HepG2 (cell line): Measurements from ENCODE around the gene ALOX5. TPM values are rescaled to one million over a fixed set of nuclear protein-coding genes. Genes with fewer than 3 reads are reported as not detected.

Experiments used
- ATAC-seq: fragments of 200-7000 bp; cut with Tn5 transposase; 3 replicates; pipeline ENCODE4 v1.9.1; 2020; ENCODE audit warnings: mild to moderate bottlenecking, moderate library complexity
- BruUV-seq: library from RNA; stranded (reverse); fragments of 400-500 nt; replicated peaks from 2 replicates; lab custom pipeline; 2021; lab: Mats Ljungman, UMichigan
- CTCF ChIA-PET: fragments of 300-600 bp; formaldehyde crosslinking; extraction: SDS; loops from one replicate; lab custom pipeline; 2021; ENCODE audit warnings: low total read pairs, inconsistent platforms, low intra/inter-chr PET ratio; lab: Yijun Ruan, JAX
- POLR2A ChIA-PET: fragments of 350-600 bp; sonication (Branson Sonifier 250); formaldehyde crosslinking; loops from one replicate; lab custom pipeline; 2020; ENCODE audit warnings: antibody characterized with exemption, inconsistent platforms; lab: Yijun Ruan, JAX
- DNase-seq: peaks from one replicate; pipeline ENCODE4 v3.0.0-alpha.2; 2015; ENCODE audit warnings: low spot score
- FAIRE-seq: peaks from 3 replicates; lab custom pipeline; 2011; peaks lifted over from hg19 to GRCh38; lab: Jason Lieb, UNC
- H2AFZ ChIP-seq: one replicate; pipeline ENCODE4 v1.6.1; 2011; ENCODE audit warnings: low read length, inconsistent platforms
- H3K27ac ChIP-seq: fragments of 300-600 bp; 3 replicates; pipeline ENCODE4 v1.8.0; 2011; ENCODE audit warnings: mixed run types, mild to moderate bottlenecking, mixed read lengths, low read length, inconsistent platforms; ENCODE audit not compliant: insufficient read depth; ENCODE audit errors: extremely low read length
- H3K27me3 ChIP-seq, 2 experiments: fragments of 200-600 bp in 1 of 2; 2 replicates in 1 of 2; 3 replicates in 1 of 2; pipeline versions ENCODE4 v1.6.0 to v1.8.0; 2011; ENCODE audit warnings: low read length in 2 of 2, mild to moderate bottlenecking in 2 of 2, moderate library complexity in 2 of 2, inconsistent platforms in 1 of 2; ENCODE audit not compliant: insufficient read depth in 2 of 2, control insufficient read depth in 1 of 2
- H3K36me3 ChIP-seq, 2 experiments: fragments of 200-600 bp in 1 of 2; replicated peaks in 1 of 2; 2 replicates in 1 of 2; 3 replicates in 1 of 2; pipeline versions ENCODE4 v1.5.1 to v1.8.0; 2011; ENCODE audit warnings: low read length in 2 of 2, inconsistent platforms in 1 of 2; ENCODE audit not compliant: insufficient read depth in 2 of 2, control insufficient read depth in 1 of 2
- H3K4me1 ChIP-seq: 2 replicates; pipeline ENCODE4 v1.5.1; 2012; ENCODE audit warnings: low read length, inconsistent platforms; ENCODE audit not compliant: insufficient read depth
- H3K4me2 ChIP-seq: 2 replicates; pipeline ENCODE4 v1.6.0; 2011; ENCODE audit warnings: low read depth, low read length, inconsistent platforms
- H3K4me3 ChIP-seq, 3 experiments: fragments of 200-600 bp in 1 of 3; sonication (generic), shearing (Covaris generic) in 1 of 3; replicated peaks in 1 of 3; 2 replicates each; pipeline ENCODE4 v1.5.1; 2011 to 2016; ENCODE audit warnings: low read length in 3 of 3, inconsistent platforms in 2 of 3, low read depth in 2 of 3, mild to moderate bottlenecking in 2 of 3, control low read depth in 1 of 3, mixed read lengths in 1 of 3; ENCODE audit not compliant: insufficient read depth in 1 of 3
- H3K79me2 ChIP-seq: one replicate; pipeline ENCODE4 v1.6.1; 2011; ENCODE audit warnings: low read length, inconsistent platforms; ENCODE audit not compliant: insufficient read depth
- H3K9ac ChIP-seq: 2 replicates; pipeline ENCODE4 v1.6.0; 2011; ENCODE audit warnings: mild to moderate bottlenecking, low read depth, low read length, inconsistent platforms; ENCODE audit not compliant: insufficient read depth
- H3K9me3 ChIP-seq: 2 replicates; pipeline ENCODE4 v1.5.1; 2012; ENCODE audit warnings: mild to moderate bottlenecking, low read length
- H4K20me1 ChIP-seq: 2 replicates; pipeline ENCODE4 v1.6.0; 2011; ENCODE audit warnings: inconsistent platforms, mild to moderate bottlenecking, low read length, moderate library complexity; ENCODE audit not compliant: insufficient read depth
- ATRX ChIP-seq: sonication (generic); formaldehyde crosslinking; IDR thresholded peaks from 2 replicates; pipeline ENCODE4 v1.4.0; 2020; ENCODE audit warnings: missing genetic modification reagents, borderline replicate concordance
- CEBPZ ChIP-seq: IDR thresholded peaks from 2 replicates; pipeline ENCODE4 v1.6.1; 2012; ENCODE audit warnings: low read length, improper control_type of control experiment
- GLMP ChIP-seq: sonication (generic); formaldehyde crosslinking; IDR thresholded peaks from 2 replicates; pipeline ENCODE4 v1.9.0; 2021; ENCODE audit warnings: missing genetic modification reagents, mild to moderate bottlenecking, borderline replicate concordance
- MEIS2 ChIP-seq: sonication (generic); formaldehyde crosslinking; IDR thresholded peaks from 2 replicates; pipeline ENCODE4 v1.9.0; 2021; ENCODE audit warnings: mild to moderate bottlenecking, missing genetic modification reagents
- MXI1 ChIP-seq: IDR thresholded peaks from 3 replicates; pipeline ENCODE4 v1.6.1; 2012; ENCODE audit warnings: low read depth, low read length, inconsistent platforms, borderline replicate concordance
- RFXAP ChIP-seq: sonication (generic); formaldehyde crosslinking; IDR thresholded peaks from 2 replicates; pipeline ENCODE4 v1.4.0; 2020; ENCODE audit warnings: missing genetic modification reagents, borderline replicate concordance
- SP140L ChIP-seq: sonication (generic); formaldehyde crosslinking; IDR thresholded peaks from 2 replicates; pipeline ENCODE4 v1.4.0; 2020; ENCODE audit warnings: missing genetic modification reagents, borderline replicate concordance
- TRIM24 ChIP-seq: sonication (generic); formaldehyde crosslinking; IDR thresholded peaks from 2 replicates; pipeline ENCODE4 v1.8.0; 2022; ENCODE audit warnings: mild to moderate bottlenecking, missing genetic modification reagents
- XBP1 ChIP-seq: sonication (generic); formaldehyde crosslinking; IDR thresholded peaks from 2 replicates; pipeline ENCODE4 v1.5.0; 2020; ENCODE audit warnings: missing genetic modification reagents
- ZIK1 ChIP-seq: sonication (generic); formaldehyde crosslinking; IDR thresholded peaks from 2 replicates; pipeline ENCODE4 v1.5.0; 2020; ENCODE audit warnings: mild to moderate bottlenecking, low read depth, missing genetic modification reagents, borderline replicate concordance
- ZNF234 ChIP-seq: sonication (generic); formaldehyde crosslinking; conservative IDR thresholded peaks from 2 replicates; pipeline ENCODE4 v1.5.1; 2020; ENCODE audit warnings: mild to moderate bottlenecking, missing genetic modification reagents
- ZNF343 ChIP-seq: sonication (generic); formaldehyde crosslinking; IDR thresholded peaks from 2 replicates; pipeline ENCODE4 v1.4.0; 2020; ENCODE audit warnings: mild to moderate bottlenecking, missing genetic modification reagents
- ZNF629 ChIP-seq: sonication (generic); formaldehyde crosslinking; conservative IDR thresholded peaks from 2 replicates; pipeline ENCODE4 v1.5.0; 2020; ENCODE audit warnings: missing genetic modification reagents
- WGBS: methylation state at CpG from one replicate; pipeline ENCODE4 v1.1.6; 2017; ENCODE audit warnings: low lambda C conversion rate; 5-methylcytosine and 5-hydroxymethylcytosine counted together
- in situ Hi-C: cut with HindIII; loops from 2 replicates; pipeline ENCODE4 v1.10.0; 2017; ENCODE audit warnings: low pct_unique_long_range_greater_than_20kb; ENCODE audit not compliant: extremely low pct_ligation_motif_present
- intact Hi-C: fragments of 100-400 bp; cut with micrococcal nuclease; formaldehyde crosslinking; loops from one replicate; pipeline ENCODE4 v1.10.0; 2022; ENCODE audit not compliant: unreplicated experiment
- polyA plus RNA-seq, 8 experiments: library from polyadenylated mRNA; depleted of rRNA in 3 of 8; stranded (reverse) in 7 of 8; unstranded in 1 of 8; fragments of >200 nt; fragmentation: Illumina TruSeq in 4 of 8; extraction: Trizol in 4 of 8; gene quantifications; 2 replicates each; pipeline versions ENCODE4 v1.2.1 to v1.2.3, GENCODE V29; 2011 to 2016; ENCODE audit warnings: low read depth in 4 of 8, missing spikeins in 1 of 8, mixed read lengths in 1 of 8; ENCODE audit not compliant: insufficient read depth in 1 of 8
- total RNA-seq, 5 experiments: library from RNA; depleted of rRNA; stranded (reverse); fragments of >200 nt; fragmentation: Illumina TruSeq; extraction: Trizol; gene quantifications; 2 replicates each; pipeline ENCODE4 v1.2.3, GENCODE V29; 2016; ENCODE audit warnings: low read depth in 1 of 5
- TF ChIP-seq, protein P1 (sequence below): sonication (generic); formaldehyde crosslinking; IDR thresholded peaks from 2 replicates; pipeline ENCODE4 v1.4.0; 2020; ENCODE audit warnings: mild to moderate bottlenecking, missing genetic modification reagents, borderline replicate concordance
- TF ChIP-seq, protein P2 (sequence below): sonication (generic); formaldehyde crosslinking; IDR thresholded peaks from 2 replicates; pipeline ENCODE4 v1.4.0; 2020; ENCODE audit warnings: missing genetic modification reagents

Gene ALOX5
- total and polyA plus RNA-seq, 2 of the 13 experiments (the other 11 are each of a cell fraction or from before 2014, with no cell fraction given): 0.04 TPM; not detected in 1

GRCh38 chr10:45404770-45405120, 30.7 kb downstream of the ALOX5 start:
- H3K4me2 ChIP-seq: no peak overlapping the region
- CTCF ChIA-PET: no interaction called here
- H3K27ac ChIP-seq: no peak overlapping the region
- in situ Hi-C loops: no loop called here
- H3K9ac ChIP-seq: no peak overlapping the region
- TF ChIP-seq GLMP (no peak), ZIK1 (CRISPR knock-in tag) (no peak), CEBPZ (no peak), RFXAP (CRISPR knock-in tag) (no peak), TRIM24 (CRISPR knock-in tag) (no peak), XBP1 (no peak), MXI1 (no peak), SP140L (CRISPR knock-in tag) (no peak), ZNF629 (CRISPR knock-in tag) (no peak), ZNF234 (CRISPR knock-in tag) (no peak), MEIS2 (CRISPR knock-in tag) (no peak), ATRX (CRISPR knock-in tag) (no peak), ZNF343 (no peak)
- TF ChIP-seq, protein P1, sequence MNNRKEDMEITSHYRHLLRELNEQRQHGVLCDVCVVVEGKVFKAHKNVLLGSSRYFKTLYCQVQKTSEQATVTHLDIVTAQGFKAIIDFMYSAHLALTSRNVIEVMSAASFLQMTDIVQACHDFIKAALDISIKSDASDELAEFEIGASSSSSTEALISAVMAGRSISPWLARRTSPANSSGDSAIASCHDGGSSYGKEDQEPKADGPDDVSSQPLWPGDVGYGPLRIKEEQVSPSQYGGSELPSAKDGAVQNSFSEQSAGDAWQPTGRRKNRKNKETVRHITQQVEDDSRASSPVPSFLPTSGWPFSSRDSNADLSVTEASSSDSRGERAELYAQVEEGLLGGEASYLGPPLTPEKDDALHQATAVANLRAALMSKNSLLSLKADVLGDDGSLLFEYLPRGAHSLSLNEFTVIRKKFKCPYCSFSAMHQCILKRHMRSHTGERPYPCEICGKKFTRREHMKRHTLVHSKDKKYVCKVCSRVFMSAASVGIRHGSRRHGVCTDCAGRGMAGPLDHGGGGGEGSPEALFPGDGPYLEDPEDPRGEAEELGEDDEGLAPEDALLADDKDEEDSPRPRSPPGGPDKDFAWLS (CRISPR knock-in tag): no peak
- TF ChIP-seq, protein P2, sequence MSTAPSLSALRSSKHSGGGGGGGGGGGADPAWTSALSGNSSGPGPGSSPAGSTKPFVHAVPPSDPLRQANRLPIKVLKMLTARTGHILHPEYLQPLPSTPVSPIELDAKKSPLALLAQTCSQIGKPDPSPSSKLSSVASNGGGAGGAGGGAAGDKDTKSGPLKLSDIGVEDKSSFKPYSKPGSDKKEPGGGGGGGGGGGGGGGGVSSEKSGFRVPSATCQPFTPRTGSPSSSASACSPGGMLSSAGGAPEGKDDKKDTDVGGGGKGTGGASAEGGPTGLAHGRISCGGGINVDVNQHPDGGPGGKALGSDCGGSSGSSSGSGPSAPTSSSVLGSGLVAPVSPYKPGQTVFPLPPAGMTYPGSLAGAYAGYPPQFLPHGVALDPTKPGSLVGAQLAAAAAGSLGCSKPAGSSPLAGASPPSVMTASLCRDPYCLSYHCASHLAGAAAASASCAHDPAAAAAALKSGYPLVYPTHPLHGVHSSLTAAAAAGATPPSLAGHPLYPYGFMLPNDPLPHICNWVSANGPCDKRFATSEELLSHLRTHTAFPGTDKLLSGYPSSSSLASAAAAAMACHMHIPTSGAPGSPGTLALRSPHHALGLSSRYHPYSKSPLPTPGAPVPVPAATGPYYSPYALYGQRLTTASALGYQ: no peak
- TF ChIP-seq, all 625 proteins: peak for 0
- DNase-seq: no peak
- ATAC-seq: no peak
- H3K36me3 ChIP-seq: no peaks in the 10 kb centered on the region
- H2AFZ ChIP-seq: no peak overlapping the region
- 13% methylated on average over 4 of the region's 4 CpGs for WGBS
- no peak for FAIRE-seq
- no TSS peak for BruUV-seq
- POLR2A ChIA-PET: no interaction called here
- intact Hi-C loops: no loop called here
- no peaks in the 10 kb centered on the region for H3K79me2 ChIP-seq
- no peaks in the 10 kb centered on the region for H3K4me1 ChIP-seq
- H3K9me3 ChIP-seq: no peaks in the 10 kb centered on the region
- no peak overlapping the region for H3K4me3 ChIP-seq
- H3K27me3 ChIP-seq: peaks cover 2 to 11% of the 10 kb centered on the region in 2 experiments; a peak in 1 of 5 replicates
- no peaks in the 10 kb centered on the region for H4K20me1 ChIP-seq
